ENCODE measurements around the gene C1orf105.

DNA sequence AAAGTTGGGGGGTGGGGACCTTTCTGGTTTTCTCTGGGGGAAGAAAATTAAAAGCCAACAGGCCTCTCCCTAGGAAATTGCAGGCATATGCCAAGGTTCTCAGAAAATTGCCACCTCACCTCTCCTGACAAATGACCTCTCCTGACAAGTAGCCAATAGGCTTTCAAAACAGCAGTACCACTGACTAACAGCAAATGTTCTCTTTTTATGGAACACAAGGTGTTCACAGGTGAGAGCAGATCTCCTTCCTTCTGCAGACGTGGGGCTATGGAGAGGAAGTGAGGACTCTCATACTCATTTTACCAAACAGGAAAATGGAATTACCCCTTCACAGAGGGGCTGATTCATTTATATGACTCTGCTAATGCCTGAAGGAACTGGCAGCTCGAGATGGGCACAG lies 79.7 kb downstream of the C1orf105 start:
- TF ChIP-seq GABPA (IDR thresholded peaks at IDR 0.05 in 1 of 2, conservative IDR thresholded peaks at IDR 0.05 in 1 of 2) = no peak
- TF ChIP-seq FOXA2 (IDR thresholded peaks at IDR 0.05) = no peak
- TF ChIP-seq FOXA1 (IDR thresholded peaks at IDR 0.05) = no peak
- TF ChIP-seq, protein P1, sequence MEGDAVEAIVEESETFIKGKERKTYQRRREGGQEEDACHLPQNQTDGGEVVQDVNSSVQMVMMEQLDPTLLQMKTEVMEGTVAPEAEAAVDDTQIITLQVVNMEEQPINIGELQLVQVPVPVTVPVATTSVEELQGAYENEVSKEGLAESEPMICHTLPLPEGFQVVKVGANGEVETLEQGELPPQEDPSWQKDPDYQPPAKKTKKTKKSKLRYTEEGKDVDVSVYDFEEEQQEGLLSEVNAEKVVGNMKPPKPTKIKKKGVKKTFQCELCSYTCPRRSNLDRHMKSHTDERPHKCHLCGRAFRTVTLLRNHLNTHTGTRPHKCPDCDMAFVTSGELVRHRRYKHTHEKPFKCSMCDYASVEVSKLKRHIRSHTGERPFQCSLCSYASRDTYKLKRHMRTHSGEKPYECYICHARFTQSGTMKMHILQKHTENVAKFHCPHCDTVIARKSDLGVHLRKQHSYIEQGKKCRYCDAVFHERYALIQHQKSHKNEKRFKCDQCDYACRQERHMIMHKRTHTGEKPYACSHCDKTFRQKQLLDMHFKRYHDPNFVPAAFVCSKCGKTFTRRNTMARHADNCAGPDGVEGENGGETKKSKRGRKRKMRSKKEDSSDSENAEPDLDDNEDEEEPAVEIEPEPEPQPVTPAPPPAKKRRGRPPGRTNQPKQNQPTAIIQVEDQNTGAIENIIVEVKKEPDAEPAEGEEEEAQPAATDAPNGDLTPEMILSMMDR (IDR thresholded peaks at IDR 0.05; ENCODE audit: low read depth, low read length, missing input control) = no peak
- TF ChIP-seq MAX (IDR thresholded peaks at IDR 0.05) = no peak
- TF ChIP-seq, protein P2, sequence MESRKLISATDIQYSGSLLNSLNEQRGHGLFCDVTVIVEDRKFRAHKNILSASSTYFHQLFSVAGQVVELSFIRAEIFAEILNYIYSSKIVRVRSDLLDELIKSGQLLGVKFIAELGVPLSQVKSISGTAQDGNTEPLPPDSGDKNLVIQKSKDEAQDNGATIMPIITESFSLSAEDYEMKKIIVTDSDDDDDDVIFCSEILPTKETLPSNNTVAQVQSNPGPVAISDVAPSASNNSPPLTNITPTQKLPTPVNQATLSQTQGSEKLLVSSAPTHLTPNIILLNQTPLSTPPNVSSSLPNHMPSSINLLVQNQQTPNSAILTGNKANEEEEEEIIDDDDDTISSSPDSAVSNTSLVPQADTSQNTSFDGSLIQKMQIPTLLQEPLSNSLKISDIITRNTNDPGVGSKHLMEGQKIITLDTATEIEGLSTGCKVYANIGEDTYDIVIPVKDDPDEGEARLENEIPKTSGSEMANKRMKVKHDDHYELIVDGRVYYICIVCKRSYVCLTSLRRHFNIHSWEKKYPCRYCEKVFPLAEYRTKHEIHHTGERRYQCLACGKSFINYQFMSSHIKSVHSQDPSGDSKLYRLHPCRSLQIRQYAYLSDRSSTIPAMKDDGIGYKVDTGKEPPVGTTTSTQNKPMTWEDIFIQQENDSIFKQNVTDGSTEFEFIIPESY (IDR thresholded peaks at IDR 0.05) = no peak
- TF ChIP-seq TAF1 (conservative IDR thresholded peaks at IDR 0.05) = no peak
